ENCODE data around the gene DUSP5. TPM values are rescaled to one million over a fixed set of nuclear protein-coding genes. Genes with fewer than 3 reads are reported as not detected.

The DUSP5 gene
- total and polyA plus RNA-seq, 2 experiments from 2014 or later: 49.6 to 60.7 TPM

- Histone ChIP-seq H3K27me3 (no peaks in the 10 kb centered on the region), H3K79me2 (no peaks in the 10 kb centered on the region), H3K4me3 (no peak overlapping the region), H3K9me2 (replicated peaks; ENCODE audit: insufficient read depth) (no peaks in the 10 kb centered on the region), H3K9me3 (ENCODE audit: low read depth) (no peaks in the 10 kb centered on the region), H3K27ac (no peak overlapping the region), H4K20me1 (ENCODE audit: insufficient read depth, poor library complexity, severe bottlenecking) (no peaks in the 10 kb centered on the region), H3K4me2 (no peak overlapping the region), H3K4me1 (ENCODE audit: insufficient read depth) (no peaks in the 10 kb centered on the region), H2AFZ (no peak overlapping the region), H3K36me3 (replicated peaks; ENCODE audit: insufficient read depth, low read depth) (no peaks in the 10 kb centered on the region)
- no peak for DNase-seq (ENCODE audit: low spot score)
- TF ChIP-seq EZH2phosphoT487 (IDR thresholded peaks at IDR 0.05; ENCODE audit: low read depth, severe bottlenecking, unreplicated experiment) (no peak), EZH2 (IDR thresholded peaks at IDR 0.05; ENCODE audit: borderline replicate concordance) (no peak), CTCF (IDR thresholded peaks at IDR 0.05; ENCODE audit: poor library complexity) (no peak)
- 84% methylated on average over 9 of the region's 9 CpGs for WGBS (ENCODE audit: low lambda C conversion rate, missing lambda C conversion rate)
Observed at GRCh38 chr10:110475722-110476515, 21.8 kb upstream of the DUSP5 start.

- DNase-seq (ENCODE audit: low spot score): no peak
- 86% methylated on average over 1 of the region's 1 CpG for WGBS (ENCODE audit: low lambda C conversion rate, missing lambda C conversion rate)
- no peaks in the 10 kb centered on the region for H4K20me1 ChIP-seq (ENCODE audit: insufficient read depth, poor library complexity, severe bottlenecking)
- H3K9me2 ChIP-seq (replicated peaks; ENCODE audit: insufficient read depth): no peaks in the 10 kb centered on the region
- H3K27me3 ChIP-seq: no peaks in the 10 kb centered on the region
- no peak overlapping the region for H2AFZ ChIP-seq
- H3K4me2 ChIP-seq: no peak overlapping the region
- H3K4me3 ChIP-seq: no peak overlapping the region
- no peak overlapping the region for H3K27ac ChIP-seq
- no peaks in the 10 kb centered on the region for H3K79me2 ChIP-seq
- no peaks in the 10 kb centered on the region for H3K9me3 ChIP-seq (ENCODE audit: low read depth)
- no peak for TF ChIP-seq EZH2phosphoT487 (IDR thresholded peaks at IDR 0.05; ENCODE audit: low read depth, severe bottlenecking, unreplicated experiment)
- no peak for TF ChIP-seq CTCF (IDR thresholded peaks at IDR 0.05; ENCODE audit: poor library complexity)
- TF ChIP-seq EZH2 (IDR thresholded peaks at IDR 0.05; ENCODE audit: borderline replicate concordance): no peak
- H3K4me1 ChIP-seq (ENCODE audit: insufficient read depth): no peaks in the 10 kb centered on the region
- no peaks in the 10 kb centered on the region for H3K36me3 ChIP-seq (replicated peaks; ENCODE audit: insufficient read depth, low read depth)
Observed at GRCh38 chr10:110479710-110480109, 18.0 kb upstream of the DUSP5 start.

GRCh38 chr10:110480387-110480786 lies 17.3 kb upstream of the DUSP5 start:
- Histone ChIP-seq H3K27me3 (no peaks in the 10 kb centered on the region), H3K9me2 (replicated peaks; ENCODE audit: insufficient read depth) (no peaks in the 10 kb centered on the region), H3K27ac (no peak overlapping the region), H2AFZ (no peak overlapping the region), H3K79me2 (no peaks in the 10 kb centered on the region), H3K4me1 (ENCODE audit: insufficient read depth) (no peaks in the 10 kb centered on the region), H3K4me2 (no peak overlapping the region), H3K9me3 (ENCODE audit: low read depth) (no peaks in the 10 kb centered on the region), H3K4me3 (no peak overlapping the region), H3K36me3 (replicated peaks; ENCODE audit: insufficient read depth, low read depth) (no peaks in the 10 kb centered on the region), H4K20me1 (ENCODE audit: insufficient read depth, poor library complexity, severe bottlenecking) (no peaks in the 10 kb centered on the region)
- TF ChIP-seq CTCF (IDR thresholded peaks at IDR 0.05; ENCODE audit: poor library complexity): no peak
- no peak for TF ChIP-seq EZH2 (IDR thresholded peaks at IDR 0.05; ENCODE audit: borderline replicate concordance)
- TF ChIP-seq EZH2phosphoT487 (IDR thresholded peaks at IDR 0.05; ENCODE audit: low read depth, severe bottlenecking, unreplicated experiment): no peak
- DNase-seq (ENCODE audit: low spot score): no peak
- 83% methylated on average over 3 of the region's 3 CpGs for WGBS (ENCODE audit: low lambda C conversion rate, missing lambda C conversion rate)
